GM18858 (cell line): ENCODE results near the gene MICOS13.

Experiments used
- ATAC-seq: cut with Tn5 transposase; IDR thresholded peaks from one replicate; pipeline ENCODE4 v1.9.1; 2021; ENCODE audit not compliant: unreplicated experiment

The MICOS13 gene

GRCh38 chr19:5631567-5632240 is 48.6 kb downstream of the MICOS13 start:
- ATAC-seq, result no peak

GRCh38 chr19:5628919-5629481 is 51.3 kb downstream of the MICOS13 start:
- no peak for ATAC-seq

- ATAC-seq, result no peak
Measured at GRCh38 chr19:5628461-5628860, 51.9 kb downstream of the MICOS13 start.
